LHCN-M2 (cell line): ENCODE measurements around the gene LPAR3. TPM values are rescaled to one million over a fixed set of nuclear protein-coding genes. Genes with fewer than 3 reads are reported as not detected.

Experiments used
- DNase-seq: peaks from one replicate; pipeline ENCODE4 v3.0.0-alpha.2; 2012; ENCODE audit warnings: low read depth
- total RNA-seq: library from RNA; depleted of rRNA; stranded (reverse); fragments of >200 nt; gene quantifications from 2 replicates; pipeline ENCODE4 v1.2.3, GENCODE V29; 2014

Gene LPAR3
- total RNA-seq, 1 experiment from 2014 or later, result not detected

GRCh38 chr1:84857906-84858305, 35.1 kb downstream of the LPAR3 start:
- no peak for DNase-seq

GRCh38 chr1:84856726-84857270, 36.2 kb downstream of the LPAR3 start:
- DNase-seq, result no peak

- DNase-seq, result no peak
These were observed 37.0 kb downstream of the LPAR3 start for GRCh38 chr1:84855691-84856630.

GRCh38 chr1:84855168-84855567, 37.8 kb downstream of the LPAR3 start:
- peak; percentile 52 for DNase-seq

- DNase-seq, result peak; percentile 92
These were observed 39.0 kb downstream of the LPAR3 start for GRCh38 chr1:84853741-84854721.

DNA sequence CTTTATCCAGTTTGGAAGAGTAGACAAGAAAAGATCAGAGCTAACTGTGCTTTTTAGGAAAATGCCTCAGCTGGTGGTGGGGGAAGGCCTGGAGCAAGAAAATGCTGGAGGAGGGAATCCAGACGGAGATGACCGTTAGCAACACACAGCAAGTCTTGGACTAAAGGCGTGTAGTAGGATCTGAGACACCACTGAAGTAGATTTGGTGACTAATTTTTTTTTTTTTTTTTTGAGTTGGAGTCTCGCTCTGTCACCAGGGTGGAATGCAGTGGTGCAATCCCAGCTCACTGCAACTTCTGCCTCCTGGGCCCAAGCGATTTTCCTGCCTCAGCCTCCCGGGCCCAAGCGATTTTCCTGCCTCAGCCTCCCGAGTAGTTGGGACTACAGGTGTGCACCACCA, 41.2 kb downstream of the LPAR3 start:
- peak; percentile 85 for DNase-seq

- no peak for DNase-seq
These were observed 43.5 kb downstream of the LPAR3 start for GRCh38 chr1:84849357-84849975.

- peak; percentile 96 for DNase-seq
These were observed 45.5 kb downstream of the LPAR3 start for GRCh38 chr1:84847253-84848250.

GRCh38 chr1:84846387-84846786, 46.6 kb downstream of the LPAR3 start:
- DNase-seq, result no peak

DNA sequence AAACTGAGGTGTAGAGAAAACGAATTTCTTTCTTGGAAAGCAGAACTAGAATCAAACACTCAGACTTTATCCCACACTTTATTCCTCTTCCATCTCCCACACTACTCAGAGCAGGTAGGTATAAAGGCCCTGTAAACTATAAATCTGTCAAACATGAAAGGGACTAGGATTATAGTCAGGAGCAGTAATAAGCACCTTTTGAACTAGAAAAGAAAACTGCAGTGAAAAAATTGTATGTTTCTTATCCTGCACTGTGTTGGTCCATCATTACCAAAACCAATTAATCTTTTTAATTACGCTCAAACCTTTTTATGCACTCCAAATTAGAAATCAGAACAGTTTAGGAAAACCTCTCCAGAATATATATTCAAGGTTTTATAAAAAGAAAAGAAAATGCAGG, 47.6 kb downstream of the LPAR3 start:
- no peak for DNase-seq

DNA sequence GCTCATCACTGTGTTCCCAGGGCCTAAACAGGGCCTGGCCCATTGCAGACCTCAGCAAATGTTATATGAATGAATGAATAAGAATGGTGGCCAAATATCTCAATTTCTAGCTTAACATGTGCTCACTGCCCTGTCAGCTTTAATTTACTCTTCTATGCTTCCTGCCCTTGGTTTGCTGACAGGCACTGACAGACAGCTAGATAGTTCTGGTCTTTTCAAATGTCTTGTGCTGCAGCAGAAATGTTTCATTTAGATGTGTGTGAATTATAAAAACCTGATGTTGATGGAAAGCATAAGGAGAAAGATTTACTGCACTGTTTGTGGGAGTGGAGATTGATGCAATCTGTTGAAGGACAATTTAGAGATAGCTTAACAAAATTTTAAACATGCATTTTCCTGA, 48.9 kb downstream of the LPAR3 start:
- DNase-seq, result no peak

- no peak for DNase-seq
These were observed 50.2 kb downstream of the LPAR3 start for GRCh38 chr1:84842748-84843231.

GRCh38 chr1:84841971-84842370, 51.0 kb downstream of the LPAR3 start:
- no peak for DNase-seq

DNA sequence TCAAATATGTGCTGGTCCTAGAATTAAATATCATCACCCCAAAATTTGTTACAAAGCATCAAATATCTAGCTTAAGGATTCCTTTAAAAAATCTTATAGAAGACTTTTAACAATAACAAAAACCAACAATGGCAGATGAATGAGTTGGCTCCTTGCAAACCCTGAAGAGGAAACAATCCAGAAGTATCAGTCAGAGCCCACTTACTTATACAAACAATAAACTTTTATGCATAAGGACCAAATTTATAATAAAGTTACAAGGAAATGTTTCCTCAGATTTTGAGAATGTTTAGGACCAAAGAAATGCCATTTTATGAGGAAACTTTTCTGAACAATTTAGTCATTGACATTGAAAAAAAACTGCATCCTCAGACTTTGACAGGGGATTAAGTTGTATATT, 52.7 kb downstream of the LPAR3 start:
- DNase-seq, result no peak

- DNase-seq, result no peak
These were observed 53.5 kb downstream of the LPAR3 start for GRCh38 chr1:84839544-84839943.

GRCh38 chr1:84836145-84836544, 56.9 kb downstream of the LPAR3 start:
- DNase-seq, result peak; percentile 68

- DNase-seq, result no peak
These were observed 57.8 kb downstream of the LPAR3 start for GRCh38 chr1:84835169-84835568.

GRCh38 chr1:84834419-84835064, 58.5 kb downstream of the LPAR3 start:
- DNase-seq, result peak; percentile 30

DNA sequence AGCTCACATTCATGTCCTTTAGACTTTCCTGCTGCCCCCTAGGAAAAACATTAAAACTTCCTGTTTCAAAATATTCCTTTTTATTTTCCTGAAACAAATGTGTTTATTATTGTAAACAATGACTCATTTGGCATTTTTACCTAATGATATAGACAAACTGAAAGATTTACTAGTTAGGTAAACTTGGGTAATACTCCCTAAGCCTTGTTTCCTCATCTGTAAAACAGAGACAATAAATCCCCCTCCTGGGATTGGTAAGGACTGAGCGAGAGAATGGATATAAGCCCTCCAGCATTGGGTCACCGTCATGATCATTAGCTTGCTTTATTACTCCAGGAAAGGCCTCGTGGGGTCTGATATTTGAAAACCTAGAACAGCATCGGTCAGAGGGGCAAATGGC, 59.8 kb downstream of the LPAR3 start:
- no peak for DNase-seq
